Osteoblast (primary cell): ENCODE data around the gene CAMK2A. TPM values are rescaled to one million over a fixed set of nuclear protein-coding genes. Genes with fewer than 3 reads are reported as not detected.

Source experiments
- DNase-seq: peaks from one replicate; pipeline ENCODE4 v3.0.0; 2011; ENCODE audit warnings: low spot score, mixed read lengths; ENCODE audit not compliant: insufficient read length; ENCODE audit errors: missing footprints
- H2AFZ ChIP-seq: 2 replicates; pipeline ENCODE4 v1.6.0; 2011; ENCODE audit warnings: mild to moderate bottlenecking, low read length
- H3K27ac ChIP-seq: 2 replicates; pipeline ENCODE4 v1.5.1; 2011; ENCODE audit warnings: mild to moderate bottlenecking, low read depth, low read length, moderate library complexity
- H3K27me3 ChIP-seq: 2 replicates; pipeline ENCODE4 v1.6.0; 2012; ENCODE audit warnings: mild to moderate bottlenecking, control low read depth, inconsistent platforms, low read length, moderate library complexity; ENCODE audit not compliant: insufficient read depth
- H3K36me3 ChIP-seq: 2 replicates; pipeline ENCODE4 v1.5.1; 2011; ENCODE audit warnings: mild to moderate bottlenecking, low read length, control low read depth, moderate library complexity; ENCODE audit not compliant: insufficient read depth
- H3K4me1 ChIP-seq: 2 replicates; pipeline ENCODE4 v1.5.1; 2011; ENCODE audit warnings: mild to moderate bottlenecking, low read length, control low read depth, moderate library complexity; ENCODE audit not compliant: insufficient read depth
- H3K4me2 ChIP-seq: 2 replicates; pipeline ENCODE4 v1.6.0; 2011; ENCODE audit warnings: mild to moderate bottlenecking, low read length; ENCODE audit not compliant: insufficient read depth
- H3K4me3 ChIP-seq: fragments of 200-600 bp; sonication (generic); 3 replicates; pipeline ENCODE4 v1.5.1; 2012; ENCODE audit warnings: mild to moderate bottlenecking, low read length, inconsistent platforms; ENCODE audit not compliant: insufficient read depth
- H3K79me2 ChIP-seq: 2 replicates; pipeline ENCODE4 v1.6.0; 2012; ENCODE audit warnings: mild to moderate bottlenecking, low read length, control low read depth, inconsistent platforms; ENCODE audit not compliant: insufficient read depth
- H3K9me3 ChIP-seq: 2 replicates; pipeline ENCODE4 v1.5.1; 2011; ENCODE audit warnings: low read depth, low read length, control low read depth
- H4K20me1 ChIP-seq: 2 replicates; pipeline ENCODE4 v1.6.0; 2012; ENCODE audit warnings: mild to moderate bottlenecking, low read length, control low read depth; ENCODE audit not compliant: insufficient read depth
- total RNA-seq: library from RNA; depleted of rRNA; stranded (reverse); fragments of >200 nt; gene quantifications from 2 replicates; pipeline ENCODE4 v1.2.3, GENCODE V29; 2012
- TF ChIP-seq, protein P1 (sequence below): IDR thresholded peaks from 2 replicates; pipeline ENCODE4 v1.5.1; 2011; ENCODE audit warnings: mild to moderate bottlenecking, low read depth, low read length, moderate library complexity; ENCODE audit errors: extremely low read depth

CAMK2A gene
- total RNA-seq, 1 donor, result 0.36 TPM

- Histone ChIP-seq H3K79me2 (no peaks in the 10 kb centered on the region), H4K20me1 (no peaks in the 10 kb centered on the region), H3K9me3 (no peaks in the 10 kb centered on the region), H2AFZ (no peak overlapping the region), H3K4me3 (no peak overlapping the region), H3K27ac (no peak overlapping the region), H3K4me2 (no peak overlapping the region), H3K36me3 (no peaks in the 10 kb centered on the region), H3K27me3 (no peaks in the 10 kb centered on the region), H3K4me1 (peaks cover 10% of the 10 kb centered on the region)
- DNase-seq, result peak; percentile 71
- TF ChIP-seq, protein P1, sequence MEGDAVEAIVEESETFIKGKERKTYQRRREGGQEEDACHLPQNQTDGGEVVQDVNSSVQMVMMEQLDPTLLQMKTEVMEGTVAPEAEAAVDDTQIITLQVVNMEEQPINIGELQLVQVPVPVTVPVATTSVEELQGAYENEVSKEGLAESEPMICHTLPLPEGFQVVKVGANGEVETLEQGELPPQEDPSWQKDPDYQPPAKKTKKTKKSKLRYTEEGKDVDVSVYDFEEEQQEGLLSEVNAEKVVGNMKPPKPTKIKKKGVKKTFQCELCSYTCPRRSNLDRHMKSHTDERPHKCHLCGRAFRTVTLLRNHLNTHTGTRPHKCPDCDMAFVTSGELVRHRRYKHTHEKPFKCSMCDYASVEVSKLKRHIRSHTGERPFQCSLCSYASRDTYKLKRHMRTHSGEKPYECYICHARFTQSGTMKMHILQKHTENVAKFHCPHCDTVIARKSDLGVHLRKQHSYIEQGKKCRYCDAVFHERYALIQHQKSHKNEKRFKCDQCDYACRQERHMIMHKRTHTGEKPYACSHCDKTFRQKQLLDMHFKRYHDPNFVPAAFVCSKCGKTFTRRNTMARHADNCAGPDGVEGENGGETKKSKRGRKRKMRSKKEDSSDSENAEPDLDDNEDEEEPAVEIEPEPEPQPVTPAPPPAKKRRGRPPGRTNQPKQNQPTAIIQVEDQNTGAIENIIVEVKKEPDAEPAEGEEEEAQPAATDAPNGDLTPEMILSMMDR, result no peak
These were observed 18.9 kb downstream of the CAMK2A start for GRCh38 chr5:150270541-150271295.

GRCh38 chr5:150266871-150267291 is 22.7 kb downstream of the CAMK2A start:
- Histone ChIP-seq H4K20me1 (no peaks in the 10 kb centered on the region), H3K36me3 (no peaks in the 10 kb centered on the region), H3K4me2 (no peak overlapping the region), H3K4me1 (peaks cover 26% of the 10 kb centered on the region), H3K27me3 (no peaks in the 10 kb centered on the region), H3K4me3 (no peak overlapping the region), H2AFZ (no peak overlapping the region), H3K27ac (no peak overlapping the region), H3K79me2 (no peaks in the 10 kb centered on the region), H3K9me3 (no peaks in the 10 kb centered on the region)
- peak; percentile 58 for DNase-seq
- TF ChIP-seq, protein P1, result no peak

GRCh38 chr5:150265870-150266383 is 23.6 kb downstream of the CAMK2A start:
- Histone ChIP-seq H3K79me2 (no peaks in the 10 kb centered on the region), H3K9me3 (no peaks in the 10 kb centered on the region), H3K27ac (no peak overlapping the region), H3K4me3 (no peak overlapping the region), H3K4me1 (peaks cover 26% of the 10 kb centered on the region), H3K36me3 (no peaks in the 10 kb centered on the region), H4K20me1 (no peaks in the 10 kb centered on the region), H3K4me2 (no peak overlapping the region), H3K27me3 (no peaks in the 10 kb centered on the region), H2AFZ (no peak overlapping the region)
- TF ChIP-seq, protein P1, result no peak
- peak; percentile 44 for DNase-seq
